Measurements from ENCODE around the gene KRTAP5-2.

GRCh38 chr11:1570001-1570453 is 28.1 kb downstream of the KRTAP5-2 start:
- no peak for TF ChIP-seq CTCF (IDR thresholded peaks at IDR 0.05)
- TF ChIP-seq EP300 (IDR thresholded peaks at IDR 0.05) = no peak
- no peak for TF ChIP-seq POLR2A (IDR thresholded peaks at IDR 0.05)
